Vagina (tissue), 2 donors: ENCODE results near the gene LDB2.
A peak's percentile ranks its signal among the peaks of the same experiment; 100 is the strongest.

Experiments
- CTCF ChIP-seq, 3 experiments: fragments of 450-650 bp in 2 of 3; fragments of 200-600 bp in 1 of 3; sonication (generic) in 1 of 3; IDR thresholded peaks; one replicate each; pipeline ENCODE4 v1.5.1; 2017 to 2019; ENCODE audit warnings: antibody characterized with exemption in 3 of 3, mild to moderate bottlenecking in 2 of 3, moderate library complexity in 2 of 3
- POLR2A ChIP-seq, 2 donors: fragments of 450-650 bp; IDR thresholded peaks; one replicate each; pipeline ENCODE4 v1.6.1; 2017; ENCODE audit warnings: antibody characterized with exemption in 2 of 2, mild to moderate bottlenecking in 2 of 2, moderate library complexity in 2 of 2
- POLR2AphosphoS5 ChIP-seq, 2 donors: sonication (generic); formaldehyde crosslinking; IDR thresholded peaks; one replicate each; pipeline ENCODE4 v1.9.0; 2017; ENCODE audit warnings: antibody characterized with exemption in 2 of 2, mild to moderate bottlenecking in 2 of 2, low read depth in 1 of 2; ENCODE audit not compliant: insufficient read depth in 1 of 2

GRCh38 chr4:16532240-16532970 is 366.0 kb downstream of the LDB2 start:
- TF ChIP-seq POLR2A (IDR thresholded peaks at IDR 0.05) (no peak), CTCF (IDR thresholded peaks at IDR 0.05) (no peak), POLR2AphosphoS5 (IDR thresholded peaks at IDR 0.05; ENCODE audit: insufficient read depth in 1 of 2, low read depth in 1 of 2) (peak in 1 of 2 donors; percentile 86)
